ENCODE measurements around the gene AFDN.
A peak's percentile ranks its signal among the peaks of the same experiment; 100 is the strongest.

AFDN gene

GRCh38 chr6:167841981-167842380 is 15.3 kb downstream of the AFDN start:
- no peak for DNase-seq

DNA sequence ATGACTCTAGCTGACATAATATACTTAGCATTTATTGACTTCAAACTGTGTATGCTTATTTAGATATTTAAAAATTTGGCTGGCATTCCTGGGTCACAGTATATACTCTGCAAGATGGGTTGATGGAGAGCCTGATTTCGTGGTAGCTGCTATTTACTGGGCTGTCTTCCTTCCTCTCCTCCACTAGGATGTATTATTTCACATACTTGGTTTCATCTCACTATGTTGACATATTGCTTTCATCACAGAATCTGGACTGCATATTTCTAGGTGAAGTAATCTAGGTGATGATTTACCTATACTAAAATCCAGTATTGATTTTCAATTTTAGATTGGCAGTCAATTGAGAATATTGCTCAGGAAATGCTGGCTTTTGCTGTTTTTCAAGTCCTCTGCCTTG is 15.7 kb downstream of the AFDN start:
- no peak for DNase-seq

- DNase-seq, result no peak
Measured at GRCh38 chr6:167843023-167843422, 16.3 kb downstream of the AFDN start.

DNA sequence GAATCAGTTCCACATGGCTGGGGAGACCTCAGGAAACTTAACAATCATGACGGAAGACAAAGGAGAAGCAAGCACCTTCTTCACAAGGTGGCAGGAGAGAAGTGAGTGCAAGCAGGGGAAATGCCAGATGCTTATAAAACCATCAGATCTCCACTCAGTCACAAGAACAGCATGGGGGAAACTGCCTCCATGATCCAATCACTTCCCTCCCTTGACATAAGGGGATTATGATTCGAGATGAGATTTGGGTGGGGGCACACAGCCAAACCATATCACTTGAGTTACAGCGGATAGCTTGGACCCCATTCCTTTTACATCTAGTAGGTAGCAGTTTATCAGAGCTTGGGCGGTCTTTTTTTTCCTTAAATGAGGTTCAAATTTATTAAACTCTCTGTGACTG is 19.1 kb downstream of the AFDN start:
- no peak for DNase-seq

GRCh38 chr6:167846997-167847606 is 20.4 kb downstream of the AFDN start:
- no peak for DNase-seq

GRCh38 chr6:167847936-167848335 is 21.2 kb downstream of the AFDN start:
- no peak for DNase-seq

DNA sequence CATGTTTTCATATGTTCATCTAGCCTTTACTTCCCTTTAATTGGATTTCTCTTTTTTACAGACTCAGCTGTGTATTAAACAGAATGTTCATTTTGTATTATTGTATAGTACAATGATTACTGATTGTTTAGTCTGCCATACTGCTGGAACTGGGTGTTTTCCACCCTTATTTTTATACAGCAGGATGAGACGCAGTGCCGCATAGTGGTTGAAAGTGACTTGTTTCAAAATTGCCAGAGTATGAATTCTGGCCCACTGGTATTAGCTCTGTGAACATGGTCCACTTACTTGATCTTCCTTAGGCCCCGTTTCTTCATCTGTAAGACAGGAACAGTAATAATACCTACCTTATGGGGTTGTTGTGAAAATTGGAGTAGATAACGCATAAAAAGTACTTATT is 22.1 kb downstream of the AFDN start:
- DNase-seq, result no peak

DNA sequence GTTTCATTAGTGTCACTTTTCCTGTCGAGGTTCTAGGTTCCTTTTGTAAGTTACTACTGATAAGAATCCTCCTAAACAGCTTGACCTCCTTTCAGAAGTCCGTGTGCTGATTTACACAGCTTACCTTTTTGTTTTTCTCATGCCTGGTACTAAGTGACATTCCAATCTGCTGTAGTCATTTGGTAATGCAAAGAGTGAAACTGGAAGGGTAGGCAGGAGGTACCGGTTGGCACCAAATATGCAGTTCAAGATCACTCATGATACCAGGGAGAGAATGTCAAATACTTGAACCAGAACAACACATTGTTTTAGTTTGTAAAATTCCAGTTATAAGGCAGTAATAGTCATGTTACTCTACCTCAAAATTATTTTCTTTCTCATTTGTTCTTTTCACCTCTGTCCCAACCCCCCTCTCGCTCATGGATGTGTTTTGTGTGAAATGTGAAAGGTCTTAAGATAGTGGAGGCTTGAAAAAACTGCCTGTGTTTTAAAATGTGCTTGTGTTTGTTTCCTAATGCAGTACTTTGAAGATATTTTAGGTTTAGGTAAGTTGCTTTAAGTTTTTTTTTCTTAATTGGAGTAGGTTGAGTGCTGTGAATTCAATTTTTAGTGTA is 23.2 kb downstream of the AFDN start:
- DNase-seq, result no peak

- no peak for DNase-seq
Measured at GRCh38 chr6:167850782-167851181, 24.1 kb downstream of the AFDN start.

DNA sequence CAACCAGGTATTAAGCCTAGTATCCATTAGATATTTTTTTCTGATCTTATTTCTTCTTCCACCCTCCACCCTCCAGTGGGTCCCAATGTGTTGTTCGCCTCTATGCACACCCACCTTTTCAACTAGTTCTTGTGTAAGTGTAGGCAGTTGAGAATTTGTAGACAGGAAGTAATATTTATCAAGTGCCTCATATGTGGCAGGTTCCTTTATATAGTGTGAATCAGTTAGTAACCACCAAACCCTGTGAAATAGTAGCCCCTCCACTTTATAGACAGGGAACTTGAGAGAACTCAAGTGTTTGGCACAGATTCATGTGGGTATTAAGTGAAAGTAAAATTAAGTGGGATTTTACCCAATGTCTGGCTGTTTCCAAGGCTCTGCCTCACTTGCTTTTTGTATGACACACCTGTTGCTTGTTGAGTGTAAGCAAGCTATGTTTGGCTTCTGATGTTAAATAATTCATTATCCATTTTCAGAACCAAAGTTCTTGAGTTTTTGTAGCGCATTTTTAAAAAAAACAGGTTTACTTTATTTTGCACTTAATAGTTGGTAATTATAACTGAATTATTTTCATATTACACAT is 24.8 kb downstream of the AFDN start:
- no peak for DNase-seq

- no peak for DNase-seq
Measured at GRCh38 chr6:167855825-167856425, 29.2 kb downstream of the AFDN start.

DNA sequence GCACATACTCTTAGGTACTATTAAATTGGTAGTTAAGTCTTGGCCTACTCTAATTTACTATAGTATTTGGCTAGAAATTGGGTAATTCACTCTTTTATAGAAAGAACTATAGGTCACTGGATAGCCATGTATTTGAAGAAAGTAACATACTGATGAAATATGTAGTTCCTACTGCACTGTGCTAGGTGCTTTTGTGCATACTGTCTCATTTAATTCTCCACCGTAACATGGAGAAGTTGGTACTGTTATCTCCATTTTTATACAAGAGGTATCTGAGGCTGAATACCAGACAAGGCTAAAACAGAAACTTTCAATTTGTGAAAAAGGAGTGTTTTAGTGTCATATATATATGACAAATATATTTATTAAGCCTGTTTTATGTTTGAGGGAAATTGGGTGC is 29.8 kb downstream of the AFDN start:
- no peak for DNase-seq

GRCh38 chr6:167856999-167857660 is 30.4 kb downstream of the AFDN start:
- no peak for DNase-seq

DNA sequence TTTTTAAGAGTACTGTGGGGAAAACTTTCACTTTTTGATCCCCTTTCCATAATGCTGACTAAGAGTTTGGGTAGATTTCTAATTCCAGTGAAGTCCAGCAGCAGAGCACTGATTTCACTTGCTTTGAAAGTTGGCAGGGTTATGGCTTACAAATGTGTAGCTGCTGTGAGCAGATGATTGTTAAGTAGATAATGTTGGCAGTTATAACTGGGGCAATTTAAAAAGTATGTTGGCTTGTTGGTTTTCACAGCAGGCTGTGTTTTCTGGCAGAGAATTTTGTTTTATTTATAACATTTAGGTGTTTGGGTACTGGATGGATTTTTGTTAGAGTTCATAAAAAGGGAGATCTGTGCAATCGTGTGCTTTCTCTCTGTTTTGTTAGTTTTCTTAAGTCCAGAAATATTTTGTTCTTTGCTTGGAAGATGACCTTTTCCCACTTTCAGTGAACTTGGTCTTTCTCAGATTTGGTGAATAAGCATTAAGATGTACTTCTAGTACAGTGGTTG is 31.4 kb downstream of the AFDN start:
- no peak for DNase-seq

DNA sequence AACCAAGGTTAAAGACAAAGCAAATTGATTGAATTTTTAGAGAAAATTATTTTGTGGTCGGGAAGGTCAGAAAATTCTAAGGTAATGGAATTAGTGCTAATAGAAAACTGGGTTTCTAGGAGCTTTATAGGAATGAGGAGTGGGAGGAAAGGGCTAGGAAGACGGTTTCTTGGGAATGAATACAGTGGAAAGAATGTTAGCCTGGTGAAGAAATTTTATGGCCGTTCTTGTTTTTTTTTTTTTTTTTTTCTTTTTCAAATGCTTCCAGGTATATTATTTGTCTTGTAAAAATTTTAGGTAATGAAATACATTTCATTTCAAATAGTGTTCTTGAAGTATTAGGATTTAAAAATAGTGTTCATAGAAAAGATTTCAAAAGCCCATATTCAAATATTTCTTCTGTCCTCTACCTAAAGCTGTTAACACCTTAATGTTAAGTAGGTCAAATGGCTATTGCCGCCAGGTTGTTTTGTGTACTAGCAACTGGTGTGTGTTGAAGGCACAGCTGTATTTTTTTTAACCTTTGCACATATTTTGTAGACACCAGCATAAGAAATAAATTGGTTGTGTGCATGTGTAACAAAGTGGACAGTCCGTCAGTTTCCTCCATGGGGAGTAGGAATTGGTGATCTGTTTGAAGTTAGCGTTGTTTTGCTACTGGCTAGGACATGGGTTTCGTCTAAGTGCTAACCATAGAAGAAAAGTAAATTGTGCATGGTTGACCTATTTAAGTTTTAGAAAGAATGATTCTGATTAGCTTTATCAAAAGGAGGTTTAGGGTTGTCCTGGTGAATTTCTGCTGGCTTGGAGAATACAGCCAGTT is 32.3 kb downstream of the AFDN start:
- DNase-seq, result no peak

DNA sequence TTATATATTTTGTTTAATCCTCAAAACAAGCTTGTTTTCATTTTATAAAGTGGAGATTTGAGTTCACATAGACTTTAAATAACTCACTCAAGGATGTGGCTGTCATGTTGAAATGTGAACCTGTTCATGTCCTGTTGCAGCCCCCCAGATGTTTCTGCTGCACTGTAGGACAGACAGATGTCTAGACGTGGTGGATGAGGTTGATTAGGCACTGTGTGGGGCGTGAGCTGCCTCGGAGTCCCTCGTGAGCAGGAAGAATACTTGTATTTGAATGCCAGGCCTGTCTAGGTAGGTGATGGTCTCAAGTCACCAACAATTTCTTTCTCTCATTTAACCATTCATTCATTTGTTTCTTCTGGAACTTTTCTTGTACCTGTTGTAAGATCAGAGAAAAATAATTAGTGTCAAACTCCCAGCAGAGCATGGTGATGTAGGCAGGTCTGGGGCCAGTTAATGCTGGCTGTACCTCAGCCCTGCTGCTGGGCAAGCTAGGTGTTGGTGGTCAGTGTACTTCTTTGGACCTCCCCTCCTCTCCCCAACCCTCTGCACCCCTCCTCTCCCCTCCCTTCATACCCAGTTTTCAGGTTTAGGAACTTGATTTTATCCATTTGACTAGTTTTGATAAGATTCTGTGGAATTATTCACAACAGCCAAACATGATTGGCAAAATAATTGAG is 34.0 kb downstream of the AFDN start:
- no peak for DNase-seq

DNA sequence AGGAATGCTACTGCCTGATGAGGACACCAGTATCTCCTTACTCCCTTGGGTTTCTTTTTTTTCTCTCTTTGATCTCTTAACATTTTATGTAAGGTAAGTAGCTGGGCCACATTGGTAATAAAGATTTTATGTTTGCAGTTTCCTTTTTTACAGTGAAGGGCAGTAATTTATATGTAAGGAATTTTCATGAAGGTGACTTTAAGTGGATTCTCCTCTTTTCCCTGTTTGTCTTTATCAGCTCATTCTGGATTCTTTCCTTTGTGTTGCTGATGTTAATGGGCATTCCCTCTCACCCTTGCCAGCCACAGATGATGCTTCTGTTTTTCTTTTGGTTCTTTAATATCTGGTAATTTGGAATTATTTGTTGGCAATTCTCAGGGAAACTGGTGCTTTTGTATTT is 34.7 kb downstream of the AFDN start:
- no peak for DNase-seq

GRCh38 chr6:167863897-167864296 is 37.2 kb downstream of the AFDN start:
- no peak for DNase-seq

GRCh38 chr6:167866642-167867041 is 39.9 kb downstream of the AFDN start:
- DNase-seq, result peak; percentile 20

DNA sequence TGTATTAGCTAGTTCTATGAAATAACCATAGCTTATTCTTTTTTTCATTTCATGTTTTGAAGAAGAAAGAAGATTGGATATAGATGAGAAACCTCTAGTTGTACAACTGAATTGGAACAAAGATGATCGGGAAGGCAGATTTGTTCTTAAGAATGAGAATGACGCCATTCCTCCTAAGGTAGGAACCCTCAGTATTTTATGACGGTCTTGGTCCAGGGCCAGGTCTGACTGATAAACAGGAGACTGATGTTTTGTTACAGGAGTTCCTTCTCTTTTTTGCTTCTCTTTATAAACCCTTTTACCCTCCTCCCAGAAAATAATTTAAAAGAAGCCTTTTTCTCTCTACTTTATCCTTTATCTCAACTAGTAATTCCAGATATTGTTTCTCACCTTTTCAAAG is 43.6 kb downstream of the AFDN start:
- no peak for DNase-seq

DNA sequence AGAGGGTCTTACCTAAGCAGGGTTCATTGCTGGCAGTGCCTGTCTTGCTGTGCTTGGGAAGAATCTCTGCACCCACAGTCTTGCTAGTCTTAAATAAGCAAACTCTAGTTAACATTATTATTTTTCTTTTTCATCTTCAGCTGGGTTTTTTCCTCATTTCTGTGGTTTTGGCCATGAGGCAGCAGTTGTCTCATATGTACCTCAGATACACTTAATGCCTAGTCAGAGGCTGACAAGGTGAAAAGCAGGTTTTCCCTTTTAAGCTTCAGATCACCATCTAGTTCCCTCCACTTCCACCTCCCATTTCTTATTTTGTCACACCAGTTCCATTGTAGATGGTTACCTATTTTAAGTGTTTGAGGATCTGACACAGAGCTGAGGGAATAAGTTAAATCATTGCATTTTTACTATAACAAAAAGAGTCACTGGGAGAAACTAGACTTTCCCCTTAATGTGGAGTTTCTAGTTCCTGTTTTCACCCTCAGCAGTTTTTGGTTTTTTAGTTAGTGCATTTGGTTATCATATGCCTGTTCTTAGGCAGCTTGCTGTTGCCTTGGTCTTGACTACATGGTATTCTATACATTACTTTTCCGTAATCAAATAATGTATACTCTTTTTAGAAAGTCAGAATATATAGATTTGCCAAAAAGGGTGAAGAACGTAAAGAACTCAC is 46.0 kb downstream of the AFDN start:
- no peak for DNase-seq
